CD4-positive, alpha-beta T cell treated with Interleukin-6 at 100 ng/mL for 8 hours (primary cell): ENCODE data around the gene NECTIN2.
"Not testable (repeated sequence)": the region's sequence is repeated elsewhere in the genome, so short reads cannot be mapped to it uniquely, and the experiment has no call there.

Source experiments
- DNase-seq: peaks from one replicate; pipeline ENCODE4 v3.0.0-alpha.2; 2020; ENCODE audit warnings: mixed read lengths, low spot score

NECTIN2 gene

DNA sequence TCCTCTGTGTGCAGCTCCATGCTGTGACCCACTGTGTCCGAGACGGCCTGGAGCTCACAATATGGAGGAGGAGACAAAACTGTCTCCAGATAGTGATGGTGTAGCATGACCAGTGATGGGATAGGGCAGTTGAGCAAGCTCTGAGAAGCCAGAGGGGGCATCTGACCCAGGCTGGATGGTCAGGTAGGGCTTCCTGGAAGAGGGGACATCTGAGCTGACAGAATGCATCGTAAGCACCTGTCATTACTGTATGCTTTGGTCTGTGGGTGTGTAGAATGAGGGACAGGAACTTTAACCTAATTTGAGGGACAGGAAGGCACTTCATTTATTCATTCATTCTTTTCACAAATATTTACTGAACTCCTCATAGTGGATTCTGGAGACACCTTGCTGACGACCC, 38.5 kb downstream of the NECTIN2 start:
- no peak for DNase-seq

- DNase-seq = no peak
Observed at GRCh38 chr19:44886141-44886540, 40.0 kb downstream of the NECTIN2 start.

GRCh38 chr19:44887648-44888047, 41.6 kb downstream of the NECTIN2 start:
- no peak for DNase-seq

GRCh38 chr19:44888335-44888734, 42.2 kb downstream of the NECTIN2 start:
- DNase-seq = not testable (repeated sequence)

DNA sequence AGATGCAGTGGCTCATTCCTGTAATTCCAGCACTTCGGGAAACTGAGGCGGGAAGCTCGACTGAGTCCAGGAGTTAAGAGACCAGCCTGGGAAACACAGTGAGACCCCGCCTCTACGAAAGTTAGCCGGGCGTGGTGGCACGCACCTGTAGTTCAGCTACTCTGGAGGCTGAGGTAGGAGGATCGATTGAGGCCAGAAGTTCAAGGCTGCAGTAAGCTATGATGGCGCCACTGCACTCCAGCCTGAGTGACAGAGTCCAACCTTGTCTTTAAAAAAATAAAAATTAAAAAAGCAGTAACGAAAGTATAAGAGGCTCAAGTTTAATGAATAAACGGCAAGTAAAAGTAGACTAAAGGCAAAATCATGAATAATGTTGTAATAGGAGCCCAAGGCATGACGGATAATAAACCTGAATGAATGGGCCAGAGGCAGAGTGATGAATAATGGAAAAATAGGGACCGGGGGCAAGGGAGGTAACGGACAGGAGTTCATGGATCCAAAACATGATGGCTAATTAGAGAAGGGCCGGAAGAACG, 43.8 kb downstream of the NECTIN2 start:
- DNase-seq = no peak

- DNase-seq = no peak
Observed at GRCh38 chr19:44890366-44891015, 44.4 kb downstream of the NECTIN2 start.

DNA sequence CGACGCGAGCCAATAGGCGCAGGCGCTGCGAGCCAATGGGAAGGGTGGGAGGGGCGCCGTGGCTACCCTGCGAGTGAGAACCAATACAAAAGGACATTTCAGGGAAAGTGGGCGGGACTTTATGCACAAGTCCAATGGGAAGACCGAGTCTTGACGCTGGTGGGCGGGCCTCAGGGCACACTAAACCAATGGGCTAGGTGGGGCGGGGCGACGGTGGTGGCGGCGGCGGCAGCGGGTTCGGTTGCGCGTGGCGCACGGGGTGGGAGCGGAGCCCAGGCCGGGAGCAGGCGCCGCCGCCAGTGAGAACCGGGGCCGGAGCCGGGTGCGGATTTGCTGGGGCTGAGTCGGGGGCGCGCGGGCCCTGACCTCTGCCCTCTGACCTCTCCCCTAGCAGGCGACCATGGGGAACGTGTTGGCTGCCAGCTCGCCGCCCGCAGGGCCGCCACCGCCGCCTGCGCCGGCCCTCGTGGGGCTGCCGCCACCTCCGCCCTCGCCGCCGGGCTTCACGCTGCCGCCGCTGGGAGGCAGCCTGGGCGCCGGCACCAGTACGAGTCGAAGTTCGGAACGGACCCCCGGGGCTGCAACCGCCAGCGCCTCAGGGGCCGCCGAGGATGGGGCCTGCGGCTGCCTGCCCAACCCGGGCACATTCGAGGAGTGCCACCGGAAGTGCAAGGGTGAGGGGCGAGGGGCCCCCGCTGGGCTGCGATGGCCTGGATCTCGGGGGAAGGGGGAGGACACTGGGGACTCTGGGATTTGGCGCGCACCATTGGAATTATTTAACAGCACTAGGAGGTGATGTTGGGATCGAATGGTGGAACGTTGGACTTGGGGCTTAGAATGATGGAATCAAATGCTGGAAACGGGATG, 45.2 kb downstream of the NECTIN2 start, which contains the start of gene TOMM40:
Gene TOMM40, plus strand, starts transcription at position 239 of the 867 bp plus-strand sequence. Its CDS starts 162 bp downstream, at position 401.
- peak; percentile 100 for DNase-seq

- no peak for DNase-seq
Observed at GRCh38 chr19:44892932-44893331, 46.8 kb downstream of the NECTIN2 start.

DNA sequence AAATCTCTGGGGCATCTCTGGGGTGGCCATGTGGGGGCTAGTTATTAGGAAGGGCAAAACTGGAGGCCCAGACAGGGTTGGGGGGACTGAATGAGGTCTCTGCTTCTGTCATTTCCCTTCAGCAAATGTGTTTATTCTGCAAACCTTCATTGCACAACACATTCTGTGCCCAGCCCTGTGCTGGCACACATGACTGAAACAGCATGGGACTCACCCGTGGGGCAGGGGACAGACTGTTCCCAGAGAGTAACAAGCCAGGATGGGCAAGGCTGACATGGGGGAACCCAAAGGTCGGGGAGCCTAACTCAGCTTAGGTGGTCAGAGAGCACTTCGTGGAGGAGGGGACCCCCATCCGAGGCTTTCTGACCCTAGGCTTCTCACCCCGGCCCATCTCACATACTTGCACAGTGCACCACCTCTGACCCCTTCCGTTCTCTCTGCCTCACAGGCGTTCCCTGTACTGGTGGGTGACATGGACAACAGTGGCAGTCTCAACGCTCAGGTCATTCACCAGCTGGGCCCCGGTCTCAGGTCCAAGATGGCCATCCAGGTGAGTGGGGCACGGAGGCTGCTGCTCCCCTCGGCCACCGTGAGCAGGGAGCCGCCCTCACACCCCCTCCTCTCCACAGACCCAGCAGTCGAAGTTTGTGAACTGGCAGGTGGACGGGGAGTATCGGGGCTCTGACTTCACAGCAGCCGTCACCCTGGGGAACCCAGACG, 47.4 kb downstream of the NECTIN2 start:
- no peak for DNase-seq

DNA sequence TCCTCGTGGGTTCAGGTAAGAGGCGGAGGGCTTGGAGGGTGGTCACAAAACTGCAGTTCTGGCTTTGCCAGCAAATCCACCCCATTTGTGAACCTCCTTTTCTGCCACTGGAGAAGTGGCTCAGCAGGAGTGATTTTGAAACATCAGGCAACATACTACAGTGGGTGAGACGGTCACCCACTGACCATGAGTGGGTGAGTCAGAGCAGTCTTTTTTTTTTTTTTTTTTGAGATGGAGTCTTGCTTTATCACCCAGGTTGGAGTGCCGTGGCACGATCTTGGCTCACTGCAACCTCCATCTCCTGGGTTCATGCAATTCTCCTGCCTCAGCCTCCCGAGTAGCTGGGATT, 47.9 kb downstream of the NECTIN2 start:
- DNase-seq = no peak

DNA sequence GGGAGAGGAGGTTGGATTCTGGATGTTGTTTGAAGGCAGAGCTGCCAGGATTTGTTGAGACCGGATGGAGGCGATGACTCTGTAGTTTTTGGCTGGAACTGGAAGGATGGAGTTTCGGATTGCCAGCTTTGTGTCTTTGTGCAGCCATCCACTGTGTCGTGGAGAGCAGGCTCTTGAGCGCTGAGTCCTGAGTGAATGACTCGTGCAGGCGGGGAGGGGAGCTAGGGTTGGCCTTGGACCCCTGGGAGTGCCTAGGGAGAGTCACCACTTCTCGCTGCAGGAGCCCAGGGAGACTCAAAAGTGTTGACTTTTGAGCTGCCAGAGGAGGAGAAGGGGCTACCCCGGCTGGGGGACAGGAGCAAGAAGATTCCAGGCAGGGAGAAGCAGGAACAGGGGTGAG, 48.8 kb downstream of the NECTIN2 start:
- no peak for DNase-seq

- DNase-seq = no peak
Observed at GRCh38 chr19:44897835-44898234, 51.7 kb downstream of the NECTIN2 start.

GRCh38 chr19:44900328-44901244, 54.5 kb downstream of the NECTIN2 start:
- no peak for DNase-seq

GRCh38 chr19:44903216-44903601, 57.1 kb downstream of the NECTIN2 start:
- DNase-seq = no peak

DNA sequence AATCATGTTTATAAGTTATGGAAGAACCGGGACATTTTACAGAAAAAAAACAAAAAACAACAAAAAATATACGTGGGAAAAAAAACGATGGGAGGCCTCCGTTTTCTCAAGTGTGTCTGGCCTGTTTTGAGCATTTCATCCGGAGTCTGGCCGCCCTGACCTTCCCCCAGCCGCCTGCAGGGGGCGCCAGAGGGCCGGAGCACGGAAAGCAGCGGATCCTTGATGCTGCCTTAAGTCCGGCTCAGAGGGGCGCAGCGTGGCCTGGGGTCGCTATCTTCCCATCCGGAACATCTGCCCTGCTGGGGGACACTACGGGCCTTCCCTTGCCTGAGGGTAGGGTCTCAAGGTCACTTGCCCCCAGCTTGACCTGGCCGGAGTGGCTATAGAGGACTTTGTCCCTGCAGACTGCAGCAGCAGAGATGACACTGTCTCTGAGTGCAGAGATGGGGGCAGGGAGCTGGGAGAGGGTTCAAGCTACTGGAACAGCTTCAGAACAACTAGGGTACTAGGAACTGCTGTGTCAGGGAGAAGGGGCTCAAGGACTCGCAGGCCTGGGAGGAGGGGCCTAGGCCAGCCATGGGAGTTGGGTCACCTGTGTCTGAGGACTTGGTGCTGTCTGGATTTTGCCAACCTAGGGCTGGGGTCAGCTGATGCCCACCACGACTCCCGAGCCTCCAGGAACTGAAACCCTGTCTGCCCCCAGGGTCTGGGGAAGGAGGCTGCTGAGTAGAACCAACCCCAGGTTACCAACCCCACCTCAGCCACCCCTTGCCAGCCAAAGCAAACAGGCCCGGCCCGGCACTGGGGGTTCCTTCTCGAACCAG, 57.7 kb downstream of the NECTIN2 start:
- DNase-seq = peak; percentile 65

GRCh38 chr19:44904426-44904994, 58.4 kb downstream of the NECTIN2 start:
- DNase-seq = no peak

DNA sequence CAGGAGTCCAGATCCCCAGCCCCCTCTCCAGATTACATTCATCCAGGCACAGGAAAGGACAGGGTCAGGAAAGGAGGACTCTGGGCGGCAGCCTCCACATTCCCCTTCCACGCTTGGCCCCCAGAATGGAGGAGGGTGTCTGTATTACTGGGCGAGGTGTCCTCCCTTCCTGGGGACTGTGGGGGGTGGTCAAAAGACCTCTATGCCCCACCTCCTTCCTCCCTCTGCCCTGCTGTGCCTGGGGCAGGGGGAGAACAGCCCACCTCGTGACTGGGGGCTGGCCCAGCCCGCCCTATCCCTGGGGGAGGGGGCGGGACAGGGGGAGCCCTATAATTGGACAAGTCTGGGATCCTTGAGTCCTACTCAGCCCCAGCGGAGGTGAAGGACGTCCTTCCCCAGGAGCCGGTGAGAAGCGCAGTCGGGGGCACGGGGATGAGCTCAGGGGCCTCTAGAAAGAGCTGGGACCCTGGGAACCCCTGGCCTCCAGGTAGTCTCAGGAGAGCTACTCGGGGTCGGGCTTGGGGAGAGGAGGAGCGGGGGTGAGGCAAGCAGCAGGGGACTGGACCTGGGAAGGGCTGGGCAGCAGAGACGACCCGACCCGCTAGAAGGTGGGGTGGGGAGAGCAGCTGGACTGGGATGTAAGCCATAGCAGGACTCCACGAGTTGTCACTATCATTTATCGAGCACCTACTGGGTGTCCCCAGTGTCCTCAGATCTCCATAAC, 59.5 kb downstream of the NECTIN2 start, which contains the start of gene APOE:
Gene APOE, plus strand, starts transcription at position 360 of the 724 bp plus-strand sequence. CDS start 829 bp downstream, outside the sequence.
- no peak for DNase-seq

DNA sequence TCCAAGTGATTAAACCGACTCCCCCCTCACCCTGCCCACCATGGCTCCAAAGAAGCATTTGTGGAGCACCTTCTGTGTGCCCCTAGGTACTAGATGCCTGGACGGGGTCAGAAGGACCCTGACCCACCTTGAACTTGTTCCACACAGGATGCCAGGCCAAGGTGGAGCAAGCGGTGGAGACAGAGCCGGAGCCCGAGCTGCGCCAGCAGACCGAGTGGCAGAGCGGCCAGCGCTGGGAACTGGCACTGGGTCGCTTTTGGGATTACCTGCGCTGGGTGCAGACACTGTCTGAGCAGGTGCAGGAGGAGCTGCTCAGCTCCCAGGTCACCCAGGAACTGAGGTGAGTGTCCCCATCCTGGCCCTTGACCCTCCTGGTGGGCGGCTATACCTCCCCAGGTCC, 61.5 kb downstream of the NECTIN2 start:
- no peak for DNase-seq

GRCh38 chr19:44908074-44908835, 62.2 kb downstream of the NECTIN2 start:
- no peak for DNase-seq
